ENCODE results near the gene FLG2.

DNA sequence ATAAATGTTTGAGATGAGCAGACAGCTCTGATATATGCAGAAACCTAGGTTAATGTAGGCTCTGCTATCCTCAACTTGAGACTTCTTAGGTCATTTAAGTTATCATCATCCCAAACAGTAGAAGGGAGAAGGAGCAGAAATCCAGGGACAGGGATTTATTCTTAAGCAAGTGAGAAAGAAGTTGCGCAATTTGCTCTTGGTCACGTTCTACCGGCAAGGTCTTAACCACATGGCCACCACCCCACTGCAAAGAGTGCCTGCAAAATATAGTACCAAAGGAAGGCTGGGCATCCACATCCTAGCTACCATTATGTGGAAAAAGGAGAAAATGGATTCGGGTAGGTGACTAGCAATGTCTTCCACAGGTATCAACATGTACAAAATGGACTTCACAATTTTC, 29.1 kb upstream of the FLG2 start:
- TF ChIP-seq, protein P1, sequence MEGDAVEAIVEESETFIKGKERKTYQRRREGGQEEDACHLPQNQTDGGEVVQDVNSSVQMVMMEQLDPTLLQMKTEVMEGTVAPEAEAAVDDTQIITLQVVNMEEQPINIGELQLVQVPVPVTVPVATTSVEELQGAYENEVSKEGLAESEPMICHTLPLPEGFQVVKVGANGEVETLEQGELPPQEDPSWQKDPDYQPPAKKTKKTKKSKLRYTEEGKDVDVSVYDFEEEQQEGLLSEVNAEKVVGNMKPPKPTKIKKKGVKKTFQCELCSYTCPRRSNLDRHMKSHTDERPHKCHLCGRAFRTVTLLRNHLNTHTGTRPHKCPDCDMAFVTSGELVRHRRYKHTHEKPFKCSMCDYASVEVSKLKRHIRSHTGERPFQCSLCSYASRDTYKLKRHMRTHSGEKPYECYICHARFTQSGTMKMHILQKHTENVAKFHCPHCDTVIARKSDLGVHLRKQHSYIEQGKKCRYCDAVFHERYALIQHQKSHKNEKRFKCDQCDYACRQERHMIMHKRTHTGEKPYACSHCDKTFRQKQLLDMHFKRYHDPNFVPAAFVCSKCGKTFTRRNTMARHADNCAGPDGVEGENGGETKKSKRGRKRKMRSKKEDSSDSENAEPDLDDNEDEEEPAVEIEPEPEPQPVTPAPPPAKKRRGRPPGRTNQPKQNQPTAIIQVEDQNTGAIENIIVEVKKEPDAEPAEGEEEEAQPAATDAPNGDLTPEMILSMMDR (IDR thresholded peaks at IDR 0.05) = no peak
- TF ChIP-seq EP300 (IDR thresholded peaks at IDR 0.05) = no peak
- TF ChIP-seq POLR2AphosphoS5 (IDR thresholded peaks at IDR 0.05) = no peak

Measured in upper lobe of left lung (tissue), 4 donors.